COR-L47 (cell line): ENCODE measurements around the gene RNF150.
"Not testable (repeated sequence)": the region's sequence is repeated elsewhere in the genome, so short reads cannot be mapped to it uniquely, and the experiment has no call there.

Experiments
- DNase-seq: peaks from one replicate; lab custom pipeline; 2025; lab: John Stamatoyannopoulos, UW

RNF150 gene

GRCh38 chr4:140816806-140817510 lies 316.3 kb downstream of the RNF150 start:
- DNase-seq: peak; percentile 43

- DNase-seq: no peak
These were observed 319.5 kb downstream of the RNF150 start for GRCh38 chr4:140813804-140814203.

- DNase-seq: no peak
These were observed 320.4 kb downstream of the RNF150 start for GRCh38 chr4:140812916-140813315.

- no peak for DNase-seq
These were observed 321.8 kb downstream of the RNF150 start for GRCh38 chr4:140811429-140811828.

- not testable (repeated sequence) for DNase-seq
These were observed 322.6 kb downstream of the RNF150 start for GRCh38 chr4:140810591-140811169.
